Measurements from ENCODE around the gene CAP2. TPM values are rescaled to one million over a fixed set of nuclear protein-coding genes. Genes with fewer than 3 reads are reported as not detected.

The CAP2 gene
- total RNA-seq = not detected in 2 replicates

- intact Hi-C loops (cut with micrococcal nuclease) = no loop called here
- Mint-ChIP-seq H3K4me3 (ENCODE audit: low read depth) (peak within 1 kb of the TSS; percentile 67), H3K9me3 (no peaks in the 10 kb centered on the region), H3K36me3 (ENCODE audit: low read depth) (no peaks in the 10 kb centered on the region), H3K27ac (no peak within 1 kb of the TSS), H3K4me1 (ENCODE audit: low read depth) (peaks cover 4% of the 10 kb centered on the region), H3K27me3 (ENCODE audit: low read depth) (peaks cover 41% of the 10 kb centered on the region)
- no peak for DNase-seq (ENCODE audit: low spot score)
Measured at GRCh38 chr6:17392978-17393891, at the start of gene CAP2. Gene CAP2, plus strand, starts transcription at chr6:17393595. Its CDS starts 27,961 bp downstream, at chr6:17421556.

GRCh38 chr6:17347012-17347411, 46.4 kb upstream of the CAP2 start:
- Mint-ChIP-seq H3K27ac (no peak overlapping the region), H3K4me1 (ENCODE audit: low read depth) (no peaks in the 10 kb centered on the region), H3K4me3 (ENCODE audit: low read depth) (no peak overlapping the region), H3K9me3 (no peaks in the 10 kb centered on the region), H3K36me3 (ENCODE audit: low read depth) (no peaks in the 10 kb centered on the region), H3K27me3 (ENCODE audit: low read depth) (no peaks in the 10 kb centered on the region)
- intact Hi-C loops (cut with micrococcal nuclease) = no loop called here
- DNase-seq (ENCODE audit: low spot score) = no peak

GRCh38 chr6:17349427-17349826, 44.0 kb upstream of the CAP2 start:
- no peaks in the 10 kb centered on the region for H3K36me3 Mint-ChIP-seq (ENCODE audit: low read depth)
- no peaks in the 10 kb centered on the region for H3K9me3 Mint-ChIP-seq
- H3K27me3 Mint-ChIP-seq (ENCODE audit: low read depth) = no peaks in the 10 kb centered on the region
- intact Hi-C loops (cut with micrococcal nuclease) = no loop called here
- no peak overlapping the region for H3K4me3 Mint-ChIP-seq (ENCODE audit: low read depth)
- no peak for DNase-seq (ENCODE audit: low spot score)
- H3K27ac Mint-ChIP-seq = no peak overlapping the region
- H3K4me1 Mint-ChIP-seq (ENCODE audit: low read depth) = no peaks in the 10 kb centered on the region

GRCh38 chr6:17352302-17352701, 41.1 kb upstream of the CAP2 start:
- Mint-ChIP-seq H3K4me3 (ENCODE audit: low read depth) (no peak overlapping the region), H3K9me3 (no peaks in the 10 kb centered on the region), H3K27ac (no peak overlapping the region), H3K4me1 (ENCODE audit: low read depth) (no peaks in the 10 kb centered on the region), H3K36me3 (ENCODE audit: low read depth) (no peaks in the 10 kb centered on the region), H3K27me3 (ENCODE audit: low read depth) (no peaks in the 10 kb centered on the region)
- intact Hi-C loops (cut with micrococcal nuclease) = no loop called here
- DNase-seq (ENCODE audit: low spot score) = no peak

GRCh38 chr6:17353440-17354175, 39.8 kb upstream of the CAP2 start:
- no peaks in the 10 kb centered on the region for H3K4me1 Mint-ChIP-seq (ENCODE audit: low read depth)
- H3K27ac Mint-ChIP-seq = no peak overlapping the region
- H3K4me3 Mint-ChIP-seq (ENCODE audit: low read depth) = no peak overlapping the region
- H3K36me3 Mint-ChIP-seq (ENCODE audit: low read depth) = no peaks in the 10 kb centered on the region
- no peaks in the 10 kb centered on the region for H3K27me3 Mint-ChIP-seq (ENCODE audit: low read depth)
- intact Hi-C loops (cut with micrococcal nuclease) = no loop called here
- no peaks in the 10 kb centered on the region for H3K9me3 Mint-ChIP-seq
- no peak for DNase-seq (ENCODE audit: low spot score)

GRCh38 chr6:17354700-17355403, 38.5 kb upstream of the CAP2 start:
- no peak for DNase-seq (ENCODE audit: low spot score)
- Mint-ChIP-seq H3K27me3 (ENCODE audit: low read depth) (no peaks in the 10 kb centered on the region), H3K36me3 (ENCODE audit: low read depth) (no peaks in the 10 kb centered on the region), H3K9me3 (no peaks in the 10 kb centered on the region), H3K4me3 (ENCODE audit: low read depth) (no peak overlapping the region), H3K27ac (no peak overlapping the region), H3K4me1 (ENCODE audit: low read depth) (no peaks in the 10 kb centered on the region)
- intact Hi-C loops (cut with micrococcal nuclease) = no loop called here

GRCh38 chr6:17355404-17355774, 38.0 kb upstream of the CAP2 start:
- H3K9me3 Mint-ChIP-seq = no peaks in the 10 kb centered on the region
- H3K27ac Mint-ChIP-seq = no peak overlapping the region
- intact Hi-C loops (cut with micrococcal nuclease) = no loop called here
- no peak overlapping the region for H3K4me3 Mint-ChIP-seq (ENCODE audit: low read depth)
- H3K27me3 Mint-ChIP-seq (ENCODE audit: low read depth) = no peaks in the 10 kb centered on the region
- no peak for DNase-seq (ENCODE audit: low spot score)
- no peaks in the 10 kb centered on the region for H3K4me1 Mint-ChIP-seq (ENCODE audit: low read depth)
- H3K36me3 Mint-ChIP-seq (ENCODE audit: low read depth) = no peaks in the 10 kb centered on the region

GRCh38 chr6:17358515-17358914, 34.9 kb upstream of the CAP2 start:
- intact Hi-C loops (cut with micrococcal nuclease) = no loop called here
- Mint-ChIP-seq H3K9me3 (no peaks in the 10 kb centered on the region), H3K4me3 (ENCODE audit: low read depth) (no peak overlapping the region), H3K27ac (no peak overlapping the region), H3K27me3 (ENCODE audit: low read depth) (no peaks in the 10 kb centered on the region), H3K4me1 (ENCODE audit: low read depth) (no peaks in the 10 kb centered on the region), H3K36me3 (ENCODE audit: low read depth) (no peaks in the 10 kb centered on the region)
- DNase-seq (ENCODE audit: low spot score) = no peak

GRCh38 chr6:17360564-17360963, 32.8 kb upstream of the CAP2 start:
- H3K4me1 Mint-ChIP-seq (ENCODE audit: low read depth) = no peaks in the 10 kb centered on the region
- H3K27ac Mint-ChIP-seq = no peak overlapping the region
- H3K36me3 Mint-ChIP-seq (ENCODE audit: low read depth) = no peaks in the 10 kb centered on the region
- no peaks in the 10 kb centered on the region for H3K27me3 Mint-ChIP-seq (ENCODE audit: low read depth)
- H3K9me3 Mint-ChIP-seq = no peaks in the 10 kb centered on the region
- intact Hi-C loops (cut with micrococcal nuclease) = no loop called here
- no peak for DNase-seq (ENCODE audit: low spot score)
- H3K4me3 Mint-ChIP-seq (ENCODE audit: low read depth) = no peak overlapping the region

- no peaks in the 10 kb centered on the region for H3K27me3 Mint-ChIP-seq (ENCODE audit: low read depth)
- DNase-seq (ENCODE audit: low spot score) = no peak
- no peak overlapping the region for H3K4me3 Mint-ChIP-seq (ENCODE audit: low read depth)
- H3K36me3 Mint-ChIP-seq (ENCODE audit: low read depth) = no peaks in the 10 kb centered on the region
- no peak overlapping the region for H3K27ac Mint-ChIP-seq
- intact Hi-C loops (cut with micrococcal nuclease) = no loop called here
- no peaks in the 10 kb centered on the region for H3K9me3 Mint-ChIP-seq
- no peaks in the 10 kb centered on the region for H3K4me1 Mint-ChIP-seq (ENCODE audit: low read depth)
Measured at GRCh38 chr6:17361013-17361412, 32.4 kb upstream of the CAP2 start.

- H3K36me3 Mint-ChIP-seq (ENCODE audit: low read depth) = no peaks in the 10 kb centered on the region
- no peak overlapping the region for H3K27ac Mint-ChIP-seq
- no peak for DNase-seq (ENCODE audit: low spot score)
- intact Hi-C loops (cut with micrococcal nuclease) = no loop called here
- no peaks in the 10 kb centered on the region for H3K4me1 Mint-ChIP-seq (ENCODE audit: low read depth)
- H3K4me3 Mint-ChIP-seq (ENCODE audit: low read depth) = no peak overlapping the region
- no peaks in the 10 kb centered on the region for H3K27me3 Mint-ChIP-seq (ENCODE audit: low read depth)
- peaks cover 15% of the 10 kb centered on the region for H3K9me3 Mint-ChIP-seq
Measured at GRCh38 chr6:17365961-17366360, 27.4 kb upstream of the CAP2 start.

GRCh38 chr6:17367868-17368267, 25.5 kb upstream of the CAP2 start:
- intact Hi-C loops (cut with micrococcal nuclease) = no loop called here
- H3K4me3 Mint-ChIP-seq (ENCODE audit: low read depth) = no peak overlapping the region
- no peak for DNase-seq (ENCODE audit: low spot score)
- H3K9me3 Mint-ChIP-seq = peaks cover 15% of the 10 kb centered on the region
- H3K36me3 Mint-ChIP-seq (ENCODE audit: low read depth) = no peaks in the 10 kb centered on the region
- no peaks in the 10 kb centered on the region for H3K4me1 Mint-ChIP-seq (ENCODE audit: low read depth)
- no peaks in the 10 kb centered on the region for H3K27me3 Mint-ChIP-seq (ENCODE audit: low read depth)
- no peak overlapping the region for H3K27ac Mint-ChIP-seq
